DMS114 treated with DMSO at 0.1 percent for 48 hours (cell line): ENCODE results near the gene PRSS58.

Source experiments
- DNase-seq: peaks from one replicate; lab custom pipeline; 2025; ENCODE audit not compliant: unreplicated experiment; lab: John Stamatoyannopoulos, UW

Gene PRSS58

DNA sequence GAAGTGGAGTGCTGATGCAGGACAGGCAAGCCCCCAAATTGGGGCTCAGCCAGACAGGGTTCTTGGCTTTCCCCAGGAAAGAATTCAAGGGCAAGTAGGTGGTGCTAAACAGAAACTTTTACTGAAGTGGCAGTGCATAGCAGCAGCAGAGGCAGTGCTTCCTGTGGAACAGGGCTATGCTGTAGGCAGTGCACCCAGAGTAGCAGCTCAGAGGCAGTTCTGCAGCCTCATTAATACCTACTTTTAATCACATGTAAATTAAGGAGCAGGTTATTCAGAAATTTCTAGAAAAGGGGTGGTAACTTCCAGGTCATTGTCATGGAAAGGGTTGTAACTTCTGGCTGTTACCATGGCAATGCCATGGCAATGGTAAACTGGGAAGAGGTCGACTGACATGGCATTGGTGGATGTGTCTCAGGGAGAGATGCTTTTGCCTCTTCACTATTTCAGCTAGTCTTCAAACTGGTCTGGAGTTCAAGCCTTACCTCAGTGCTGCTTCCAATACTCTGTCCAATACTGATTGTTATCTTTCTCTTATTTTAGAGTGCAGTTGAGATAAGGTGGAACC lies 29.2 kb downstream of the PRSS58 start:
- no peak for DNase-seq
